DOHH2 (cell line): ENCODE results near the gene CREB5.

ENCODE experiments used
- H3F3A ChIP-seq: fragments of 200-600 bp; sonication (generic), shearing (Covaris generic); 2 replicates; pipeline ENCODE4 v1.6.0; 2016; ENCODE audit warnings: antibody characterized with exemption, mild to moderate bottlenecking; ENCODE audit not compliant: control insufficient read depth, insufficient read depth
- H3K27ac ChIP-seq: fragments of 200-600 bp; sonication (generic); 2 replicates; pipeline ENCODE4 v1.5.1; 2014; ENCODE audit warnings: low read depth, mild to moderate bottlenecking, low read length, moderate library complexity
- H3K27me3 ChIP-seq: fragments of 200-600 bp; sonication (generic); 2 replicates; pipeline ENCODE4 v1.6.1; 2014; ENCODE audit warnings: mild to moderate bottlenecking, low read length, mixed read lengths; ENCODE audit not compliant: control insufficient read depth
- H3K36me3 ChIP-seq: fragments of 200-600 bp; sonication (generic); 2 replicates; pipeline ENCODE4 v1.6.1; 2014; ENCODE audit warnings: mild to moderate bottlenecking, low read length, moderate library complexity, mixed read lengths; ENCODE audit not compliant: control insufficient read depth
- H3K4me1 ChIP-seq: fragments of 200-600 bp; sonication (generic); 2 replicates; pipeline ENCODE4 v1.6.1; 2014; ENCODE audit warnings: mild to moderate bottlenecking, low read length, mixed read lengths; ENCODE audit not compliant: control insufficient read depth
- H3K4me2 ChIP-seq: fragments of 200-600 bp; sonication (generic); 2 replicates; pipeline ENCODE4 v1.6.0; 2014; ENCODE audit warnings: mild to moderate bottlenecking, low read length, moderate library complexity
- H3K4me3 ChIP-seq: fragments of 200-600 bp; sonication (generic); 2 replicates; pipeline ENCODE4 v1.5.1; 2014; ENCODE audit warnings: mild to moderate bottlenecking, low read length, mixed read lengths
- H3K79me2 ChIP-seq: fragments of 200-600 bp; sonication (generic); 2 replicates; pipeline ENCODE4 v1.6.1; 2014; ENCODE audit warnings: mild to moderate bottlenecking, low read length, mixed read lengths; ENCODE audit not compliant: control insufficient read depth
- H3K9me2 ChIP-seq: fragments of 200-600 bp; sonication (generic); replicated peaks from 2 replicates; pipeline ENCODE4 v1.6.1; 2014; ENCODE audit warnings: mild to moderate bottlenecking, low read length, mixed read lengths; ENCODE audit not compliant: control insufficient read depth
- H3K9me3 ChIP-seq: fragments of 200-600 bp; sonication (generic); 2 replicates; pipeline ENCODE4 v1.6.1; 2014; ENCODE audit warnings: antibody characterized with exemption, low read length, mixed read lengths; ENCODE audit not compliant: control insufficient read depth, insufficient read depth
- H4K20me1 ChIP-seq: fragments of 200-600 bp; sonication (generic); 2 replicates; pipeline ENCODE4 v1.6.0; 2014; ENCODE audit warnings: low read depth, mild to moderate bottlenecking, antibody characterized with exemption, low read length, moderate library complexity; ENCODE audit not compliant: control insufficient read depth, insufficient read depth
- EZH2phosphoT487 ChIP-seq: fragments of 200-600 bp; sonication (generic); IDR thresholded peaks from 2 replicates; pipeline ENCODE4 v1.6.1; 2017; ENCODE audit warnings: borderline replicate concordance, mild to moderate bottlenecking, antibody characterized with exemption, low read length, moderate library complexity, mixed read lengths
- TF ChIP-seq, protein P1 (sequence below): fragments of 200-600 bp; sonication (generic); IDR thresholded peaks from one replicate; pipeline ENCODE4 v1.5.1; 2014; ENCODE audit warnings: antibody characterized with exemption, mild to moderate bottlenecking, low read depth, low read length; ENCODE audit not compliant: poor library complexity, severe bottlenecking

The CREB5 gene

DNA sequence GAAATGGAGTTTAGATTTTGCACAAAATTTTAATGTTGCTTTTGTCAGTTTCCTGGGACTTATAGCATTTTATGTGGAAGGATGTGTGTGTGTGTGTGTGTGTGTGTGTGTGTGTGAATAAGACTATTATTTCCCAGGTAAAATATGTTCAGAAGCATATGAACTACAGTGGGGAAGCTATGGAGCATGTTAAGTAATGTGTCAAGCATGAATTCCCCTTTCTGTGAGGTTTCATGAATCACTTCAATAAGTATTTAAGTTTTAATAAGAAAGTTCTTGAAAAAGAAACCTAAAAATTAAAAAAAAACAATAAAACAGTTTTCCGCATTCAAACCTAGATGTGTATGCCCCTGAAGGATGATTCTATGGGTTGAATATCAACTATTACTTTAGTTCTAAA is 693 bp downstream of the CREB5 start:
- Histone ChIP-seq H3K4me2 (no peak overlapping the region), H3K4me3 (no peak overlapping the region), H3F3A (no peaks in the 10 kb centered on the region), H3K9me3 (no peaks in the 10 kb centered on the region), H3K4me1 (peaks cover 29% of the 10 kb centered on the region), H3K79me2 (no peaks in the 10 kb centered on the region), H3K27me3 (peaks cover 70% of the 10 kb centered on the region), H4K20me1 (no peaks in the 10 kb centered on the region), H3K27ac (no peak overlapping the region), H3K36me3 (no peaks in the 10 kb centered on the region), H3K9me2 (no peaks in the 10 kb centered on the region)
- TF ChIP-seq, protein P1, sequence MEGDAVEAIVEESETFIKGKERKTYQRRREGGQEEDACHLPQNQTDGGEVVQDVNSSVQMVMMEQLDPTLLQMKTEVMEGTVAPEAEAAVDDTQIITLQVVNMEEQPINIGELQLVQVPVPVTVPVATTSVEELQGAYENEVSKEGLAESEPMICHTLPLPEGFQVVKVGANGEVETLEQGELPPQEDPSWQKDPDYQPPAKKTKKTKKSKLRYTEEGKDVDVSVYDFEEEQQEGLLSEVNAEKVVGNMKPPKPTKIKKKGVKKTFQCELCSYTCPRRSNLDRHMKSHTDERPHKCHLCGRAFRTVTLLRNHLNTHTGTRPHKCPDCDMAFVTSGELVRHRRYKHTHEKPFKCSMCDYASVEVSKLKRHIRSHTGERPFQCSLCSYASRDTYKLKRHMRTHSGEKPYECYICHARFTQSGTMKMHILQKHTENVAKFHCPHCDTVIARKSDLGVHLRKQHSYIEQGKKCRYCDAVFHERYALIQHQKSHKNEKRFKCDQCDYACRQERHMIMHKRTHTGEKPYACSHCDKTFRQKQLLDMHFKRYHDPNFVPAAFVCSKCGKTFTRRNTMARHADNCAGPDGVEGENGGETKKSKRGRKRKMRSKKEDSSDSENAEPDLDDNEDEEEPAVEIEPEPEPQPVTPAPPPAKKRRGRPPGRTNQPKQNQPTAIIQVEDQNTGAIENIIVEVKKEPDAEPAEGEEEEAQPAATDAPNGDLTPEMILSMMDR: no peak
- TF ChIP-seq EZH2phosphoT487: no peak

- Histone ChIP-seq H3K9me3 (no peaks in the 10 kb centered on the region), H3K4me1 (peaks cover 25% of the 10 kb centered on the region), H3K4me3 (no peak overlapping the region), H3K36me3 (no peaks in the 10 kb centered on the region), H3K27me3 (peaks cover 61% of the 10 kb centered on the region), H3K9me2 (no peaks in the 10 kb centered on the region), H3K79me2 (no peaks in the 10 kb centered on the region), H3K4me2 (no peak overlapping the region), H3K27ac (no peak overlapping the region), H4K20me1 (no peaks in the 10 kb centered on the region), H3F3A (no peaks in the 10 kb centered on the region)
- TF ChIP-seq EZH2phosphoT487: no peak
- TF ChIP-seq, protein P1: no peak
Observed at GRCh38 chr7:28414453-28414852, 2.1 kb downstream of the CREB5 start.

DNA sequence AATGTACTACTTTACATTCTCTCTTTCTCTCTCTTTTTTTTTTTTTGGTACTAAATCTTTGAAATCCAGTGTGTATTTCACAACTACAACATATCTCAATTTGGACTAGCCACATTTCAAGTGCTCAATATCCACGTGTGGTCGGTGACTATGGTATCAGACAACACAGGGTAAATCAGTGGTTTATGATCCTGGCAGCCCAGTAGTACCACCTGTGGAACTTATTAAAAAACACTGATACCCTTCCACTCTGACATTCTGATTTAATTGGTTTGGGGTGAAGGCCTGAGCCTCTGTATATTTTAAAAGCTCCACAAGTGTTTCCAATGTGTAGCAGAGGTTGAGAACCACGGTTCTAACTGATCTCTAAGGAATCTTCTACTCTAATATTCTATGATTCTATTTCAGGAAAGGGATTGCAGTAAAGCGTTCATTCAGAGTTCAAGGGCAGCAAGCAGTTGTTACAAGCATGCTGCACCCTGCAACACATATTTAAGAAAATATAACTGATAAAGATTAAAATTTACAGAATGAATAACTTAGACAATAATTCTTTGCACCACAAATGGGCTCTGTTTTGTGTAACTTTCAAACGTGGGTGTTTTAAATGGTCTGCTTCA is 5.1 kb downstream of the CREB5 start:
- Histone ChIP-seq H3K9me2 (no peaks in the 10 kb centered on the region), H3K27ac (no peak overlapping the region), H3K27me3 (peaks cover 34% of the 10 kb centered on the region), H3K9me3 (no peaks in the 10 kb centered on the region), H3F3A (no peaks in the 10 kb centered on the region), H3K36me3 (no peaks in the 10 kb centered on the region), H3K4me2 (no peak overlapping the region), H4K20me1 (no peaks in the 10 kb centered on the region), H3K79me2 (no peaks in the 10 kb centered on the region), H3K4me3 (no peak overlapping the region), H3K4me1 (peaks cover under 1% of the 10 kb centered on the region; the same call in 1 of the 2 replicates)
- TF ChIP-seq EZH2phosphoT487: no peak
- TF ChIP-seq, protein P1: no peak
